Measurements from ENCODE around the gene ZNG1C.
"Not testable (repeated sequence)": the region's sequence is repeated elsewhere in the genome, so short reads cannot be mapped to it uniquely, and the experiment has no call there.

Gene ZNG1C

DNA sequence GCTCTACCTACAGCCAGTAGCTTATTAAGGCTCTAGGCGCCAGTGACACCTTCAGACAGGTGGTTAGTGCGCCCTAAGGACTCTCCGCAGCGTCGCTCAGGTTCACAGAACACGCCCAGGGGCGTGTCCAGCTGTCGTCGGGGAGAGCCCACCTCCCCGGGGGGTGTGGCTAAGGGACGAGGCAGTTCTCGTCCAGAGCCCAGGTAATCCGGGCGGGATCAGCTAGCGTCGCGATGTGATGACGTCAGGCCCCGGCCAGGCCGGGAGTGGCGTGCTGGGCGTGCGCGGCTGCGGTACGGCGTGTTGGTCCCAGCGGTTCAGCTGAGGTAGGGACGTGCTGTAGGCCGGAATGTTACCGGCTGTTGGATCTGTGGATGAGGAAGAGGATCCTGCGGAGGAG, at the start of gene ZNG1C:
Gene ZNG1C, plus strand, starts transcription at position 301 of the 400 bp plus-strand sequence. Its CDS starts 49 bp downstream, at position 350.
- DNase-seq: not testable (repeated sequence)

DNA sequence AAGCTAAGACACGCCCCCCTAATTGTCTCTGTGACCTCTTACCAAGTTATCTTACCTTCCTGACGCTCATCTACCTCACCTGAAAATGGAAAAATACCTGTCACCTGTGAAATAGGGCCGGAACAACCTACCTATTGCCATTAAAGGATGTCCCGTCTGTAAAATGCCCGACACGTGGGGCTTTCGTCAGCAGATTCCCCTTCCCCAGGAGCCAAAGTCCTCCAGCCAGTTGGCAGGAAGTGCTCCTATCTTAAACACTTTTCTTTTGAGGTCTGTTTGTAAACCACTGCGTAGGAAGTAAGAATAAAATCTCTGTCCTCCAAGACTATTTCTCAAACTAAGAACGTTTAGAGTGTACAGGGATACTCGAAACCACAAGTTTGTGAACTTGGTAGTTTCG, 654 bp downstream of the ZNG1C start:
- DNase-seq: not testable (repeated sequence)

- DNase-seq: not testable (repeated sequence)
Observed at GRCh38 chr9:68281041-68281440, 39.3 kb downstream of the ZNG1C start.

DNA sequence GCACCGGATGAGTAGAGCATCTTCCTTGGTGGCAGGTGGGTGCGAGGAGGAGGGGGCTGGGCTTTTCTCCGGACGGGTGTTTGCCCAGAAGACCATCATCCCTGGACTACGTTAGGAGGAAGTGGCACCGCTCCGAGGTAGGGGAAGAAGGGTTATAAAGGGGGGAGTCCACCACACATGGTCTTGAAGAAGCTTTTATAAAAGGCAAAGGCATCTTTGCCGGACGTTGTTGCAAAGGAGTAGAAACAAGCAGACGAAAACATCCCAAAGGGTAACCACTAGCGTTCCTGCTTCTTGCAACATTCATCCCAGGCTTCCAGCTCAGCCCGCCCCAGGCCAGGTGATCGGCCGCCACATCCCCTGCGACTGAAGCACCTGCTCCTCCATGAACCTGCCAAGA, 60.8 kb downstream of the ZNG1C start, which contains the start of gene FOXD4L3:
Gene FOXD4L3, plus strand, starts transcription at position 301 of the 400 bp plus-strand sequence. Its CDS starts 85 bp downstream, at position 386.
- not testable (repeated sequence) for DNase-seq

DNA sequence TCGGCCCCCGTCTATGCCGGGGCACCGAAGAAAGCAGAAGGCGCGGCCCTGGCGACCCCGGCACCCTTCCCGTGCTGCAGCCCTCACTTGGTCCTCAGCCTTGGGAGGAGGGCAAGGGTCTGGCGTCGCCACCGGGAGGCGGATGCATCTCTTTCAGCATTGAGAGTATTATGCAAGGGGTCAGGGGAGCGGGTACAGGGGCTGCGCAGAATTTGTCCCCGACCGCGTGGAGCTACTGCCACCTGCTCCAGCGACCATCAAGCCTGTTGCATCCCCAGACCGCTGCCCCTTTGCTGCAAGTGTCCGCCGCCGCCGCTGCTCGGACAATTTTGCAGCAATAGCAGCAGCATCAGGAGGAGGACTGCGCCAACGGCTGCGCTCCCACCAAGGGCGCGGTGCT, 62.0 kb downstream of the ZNG1C start:
- not testable (repeated sequence) for DNase-seq

DNA sequence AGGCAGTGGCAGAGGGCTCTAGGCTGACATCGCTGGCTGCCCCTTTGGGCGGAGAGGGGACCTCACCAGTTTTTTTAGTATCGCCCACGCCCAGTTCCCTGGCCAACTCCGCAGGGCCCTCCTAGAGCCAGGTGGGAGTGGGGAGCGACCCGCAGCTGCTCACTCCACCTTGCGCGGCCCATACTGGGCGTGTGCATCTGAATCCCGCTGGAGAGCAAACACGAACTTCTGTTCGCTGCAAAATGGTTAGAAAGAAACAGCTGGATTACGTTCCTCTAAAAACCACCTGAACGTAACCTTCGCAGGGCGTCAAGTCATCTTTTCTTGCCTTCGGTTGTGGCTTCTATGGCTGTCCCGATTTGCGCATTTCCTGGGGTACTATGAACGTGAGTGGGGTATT, 62.4 kb downstream of the ZNG1C start:
- DNase-seq: not testable (repeated sequence)

DNA sequence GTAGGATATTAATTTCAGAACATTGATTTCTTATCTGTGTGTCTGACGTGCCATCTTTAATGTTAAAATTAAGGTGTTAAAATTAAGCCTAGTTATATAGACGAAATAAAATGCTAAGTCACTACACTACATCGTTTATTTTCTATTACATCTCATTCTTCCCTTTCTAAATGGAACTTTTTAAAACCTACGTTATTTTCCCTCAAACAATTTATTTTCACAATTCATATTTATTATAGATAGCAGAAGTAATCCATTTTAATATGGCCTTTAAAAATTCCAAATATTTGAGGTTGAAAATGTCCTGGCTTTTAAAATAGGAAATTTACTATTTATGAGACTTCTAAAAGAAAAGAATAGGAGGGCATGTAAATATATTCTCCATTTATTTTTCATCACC, 63.0 kb downstream of the ZNG1C start:
- not testable (repeated sequence) for DNase-seq

DNA sequence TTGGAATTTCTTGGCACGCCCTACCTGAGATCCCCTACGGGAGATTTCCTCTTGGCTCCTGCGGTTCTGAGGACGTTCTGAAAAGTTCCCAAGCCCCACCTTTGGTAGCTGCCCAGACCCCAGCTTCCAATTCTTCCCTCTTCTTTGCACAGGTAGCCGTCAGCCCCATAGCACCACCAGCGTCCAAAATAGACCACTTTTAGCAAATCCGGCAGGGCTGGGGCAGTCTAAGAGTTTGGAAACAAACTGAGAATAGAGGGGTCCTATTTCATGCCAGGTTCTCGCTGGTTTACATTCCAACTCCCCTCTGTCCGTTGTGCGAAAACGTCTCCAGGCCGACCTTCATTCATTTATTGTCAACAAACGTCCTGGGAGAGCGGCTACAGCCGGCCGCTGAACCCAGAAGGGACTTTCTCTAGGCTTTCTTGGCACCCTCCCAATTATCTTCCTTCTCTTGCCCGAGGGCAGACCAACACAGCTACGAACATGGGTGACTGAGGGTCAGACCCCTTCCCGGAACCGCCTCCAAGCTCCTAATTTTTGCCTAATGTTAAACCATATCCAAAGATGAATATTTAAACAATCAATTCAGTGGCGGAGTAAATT, 64.0 kb downstream of the ZNG1C start:
- DNase-seq: not testable (repeated sequence)

GRCh38 chr9:68306391-68306964, 64.7 kb downstream of the ZNG1C start:
- not testable (repeated sequence) for DNase-seq

- DNase-seq: not testable (repeated sequence)
Observed at GRCh38 chr9:68307127-68307526, 65.3 kb downstream of the ZNG1C start.

DNA sequence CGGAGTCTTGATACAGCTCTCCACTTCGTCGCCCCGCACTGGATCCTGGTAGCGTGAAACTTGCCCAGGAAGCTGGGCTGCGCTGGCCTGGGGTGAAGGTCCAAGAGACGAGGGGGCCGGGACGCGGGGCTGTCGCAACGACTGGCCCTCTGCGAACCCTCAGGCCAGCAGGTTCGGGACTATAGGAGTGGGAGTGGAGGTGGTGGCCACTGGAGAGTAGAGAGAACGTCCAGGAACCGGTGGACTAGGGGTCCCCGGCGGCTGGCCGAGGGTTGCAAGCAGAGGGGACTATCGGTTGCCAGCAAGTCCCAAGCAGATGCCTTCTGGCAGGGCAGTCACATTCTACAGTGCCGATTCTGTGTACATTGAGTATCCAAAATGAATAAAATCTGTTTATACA, 65.9 kb downstream of the ZNG1C start:
- DNase-seq: not testable (repeated sequence)

- DNase-seq: not testable (repeated sequence)
Observed at GRCh38 chr9:68311208-68311607, 69.4 kb downstream of the ZNG1C start.

DNA sequence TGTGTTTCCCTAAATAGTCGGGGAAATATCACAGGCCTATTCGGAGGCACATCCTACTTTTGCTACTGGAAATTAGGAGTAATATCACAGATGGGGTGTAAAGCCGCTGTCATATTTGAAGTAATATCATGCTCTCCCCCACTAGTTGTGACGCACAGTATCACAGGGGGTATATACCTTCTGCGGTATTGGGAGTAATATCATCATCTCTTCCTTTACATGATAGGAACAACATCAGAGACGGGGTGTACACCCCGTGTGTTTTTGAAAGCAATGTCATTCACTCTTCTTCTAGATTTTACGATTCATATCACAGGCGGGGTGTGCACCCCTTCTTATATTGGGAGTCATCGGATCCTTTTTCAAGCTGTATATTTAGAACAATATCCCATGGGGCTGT, 76.4 kb downstream of the ZNG1C start:
- not testable (repeated sequence) for DNase-seq

DNA sequence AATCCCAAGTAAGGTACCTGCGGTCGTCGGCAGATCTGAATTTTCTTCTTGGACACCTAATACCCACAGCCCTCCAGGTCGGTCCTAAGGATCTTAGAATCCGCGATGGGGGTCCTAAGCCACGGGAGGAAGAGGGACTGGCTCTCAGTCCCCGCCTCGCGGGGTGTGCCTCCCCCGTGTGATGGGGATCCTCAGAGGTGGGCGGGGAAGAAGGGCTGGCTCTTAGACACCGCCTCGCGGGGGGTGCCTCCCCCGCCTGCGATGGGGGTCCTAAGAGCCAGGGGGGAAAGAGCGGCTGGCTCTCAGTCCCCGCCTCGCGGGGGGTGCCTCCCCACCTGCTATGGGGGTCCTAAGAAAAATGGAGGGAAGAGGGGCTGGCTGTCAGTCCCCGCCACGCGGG, 82.0 kb downstream of the ZNG1C start:
- not testable (repeated sequence) for DNase-seq

- not testable (repeated sequence) for DNase-seq
Observed at GRCh38 chr9:68324518-68324917, 82.7 kb downstream of the ZNG1C start.

DNA sequence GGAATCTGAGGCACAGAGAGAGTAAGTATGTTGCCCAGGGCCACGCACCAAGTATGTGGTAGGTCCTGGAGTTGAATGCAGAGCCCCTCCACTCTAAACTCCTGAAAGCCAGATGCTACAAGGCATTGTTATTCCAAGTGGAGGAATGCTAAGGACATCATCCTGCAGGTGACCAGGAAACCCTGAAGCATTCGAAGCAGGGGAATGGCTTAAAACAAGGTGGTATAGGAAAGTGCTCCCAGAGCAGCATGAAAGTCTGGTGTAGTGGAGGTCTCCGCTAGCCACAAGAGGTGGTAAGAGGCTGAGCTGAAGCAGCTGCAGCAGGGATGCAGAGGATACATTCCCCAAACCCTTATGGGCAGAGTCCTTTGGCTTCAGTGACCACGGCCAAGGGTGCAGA, 87.3 kb downstream of the ZNG1C start:
- DNase-seq: not testable (repeated sequence)

DNA sequence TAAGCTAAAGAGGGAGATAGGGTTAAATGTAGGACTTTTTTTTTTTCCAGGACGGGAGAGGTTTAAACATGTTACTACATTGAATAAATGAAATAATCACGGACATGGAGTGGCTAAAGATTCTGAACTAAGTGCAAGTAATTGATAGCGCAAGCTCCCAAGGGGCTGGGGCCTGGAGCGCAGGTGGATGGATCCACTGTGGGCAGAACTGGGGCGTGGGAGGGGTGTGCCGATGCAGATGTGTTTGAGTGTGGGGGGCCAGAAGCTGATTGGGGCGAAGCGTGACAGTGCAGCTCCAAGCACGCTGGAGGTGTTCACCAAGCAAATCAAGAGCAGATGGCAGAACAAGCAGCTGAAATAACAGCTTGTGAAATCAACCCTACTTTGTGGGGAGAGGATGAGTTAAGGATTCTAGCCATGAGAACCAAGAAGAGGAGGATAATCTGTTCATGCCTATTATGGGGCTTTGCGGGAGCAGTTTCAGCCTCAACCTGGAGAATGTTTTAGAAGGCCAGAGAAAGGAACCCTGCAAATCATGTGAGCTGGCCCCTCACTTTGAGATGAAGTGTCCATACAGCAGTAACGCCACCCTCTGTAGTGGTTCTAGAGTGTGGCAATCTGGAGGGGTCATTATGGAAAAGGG, 88.9 kb downstream of the ZNG1C start:
- DNase-seq: not testable (repeated sequence)

GRCh38 chr9:68332122-68332521, 90.3 kb downstream of the ZNG1C start:
- DNase-seq: not testable (repeated sequence)

- DNase-seq: not testable (repeated sequence)
Observed at GRCh38 chr9:68335935-68336334, 94.2 kb downstream of the ZNG1C start.

GRCh38 chr9:68336639-68337339, 95.0 kb downstream of the ZNG1C start:
- not testable (repeated sequence) for DNase-seq

DNA sequence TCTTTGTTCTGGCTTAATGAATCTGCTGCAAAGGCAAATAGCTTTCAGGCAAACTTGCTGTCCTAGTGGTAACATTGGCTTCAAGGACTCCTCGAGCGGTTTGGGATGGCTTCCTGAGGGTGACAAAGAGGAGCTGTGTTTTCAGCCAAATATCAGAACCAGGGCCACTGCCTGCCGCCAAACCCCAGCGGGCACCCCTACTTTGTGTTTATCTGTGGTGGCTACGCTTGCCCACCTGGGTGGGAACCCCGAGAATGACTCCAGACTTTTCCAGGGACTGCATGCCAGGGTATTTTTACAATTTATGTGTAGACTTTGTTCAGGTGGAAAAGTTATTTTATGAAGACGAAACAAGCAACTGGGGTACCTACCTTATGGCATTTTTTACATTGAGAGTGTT, 96.2 kb downstream of the ZNG1C start:
- DNase-seq: not testable (repeated sequence)

DNA sequence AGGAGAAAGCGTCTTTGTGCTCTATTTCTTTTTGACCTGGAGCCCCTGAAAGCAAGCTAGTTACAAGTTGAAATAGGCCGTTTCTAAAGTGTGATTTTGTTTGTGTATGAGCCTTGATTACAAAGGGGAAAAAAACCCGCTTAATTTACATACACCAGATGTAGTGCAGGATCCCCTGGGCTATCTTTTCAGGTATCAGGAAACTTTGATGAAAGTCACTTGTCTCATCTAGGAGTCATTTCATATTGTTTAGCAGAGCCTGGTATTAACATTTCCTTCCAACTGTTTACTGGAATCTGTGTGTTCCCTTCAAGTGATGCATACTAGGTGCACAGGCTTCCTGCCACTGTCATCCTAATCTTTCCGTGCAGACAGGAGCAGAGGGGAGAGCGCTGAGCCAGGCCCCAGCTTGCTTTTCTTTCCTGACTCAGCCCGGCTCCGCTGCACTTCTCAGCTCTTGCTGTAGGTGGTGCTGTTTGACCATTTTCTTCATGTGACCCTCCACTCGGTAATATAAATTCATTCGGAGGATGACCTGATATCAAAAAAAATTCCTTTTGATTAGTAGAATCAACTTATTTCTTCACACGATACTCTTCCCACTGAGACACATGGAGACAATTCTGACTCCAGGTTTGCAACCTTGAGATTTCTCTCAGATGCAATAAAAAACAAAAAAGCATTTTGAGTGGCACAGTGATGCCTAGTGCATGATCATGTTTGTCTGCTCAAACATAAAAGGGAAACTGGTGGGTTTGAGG, 100.7 kb downstream of the ZNG1C start:
- DNase-seq: not testable (repeated sequence)

DNA sequence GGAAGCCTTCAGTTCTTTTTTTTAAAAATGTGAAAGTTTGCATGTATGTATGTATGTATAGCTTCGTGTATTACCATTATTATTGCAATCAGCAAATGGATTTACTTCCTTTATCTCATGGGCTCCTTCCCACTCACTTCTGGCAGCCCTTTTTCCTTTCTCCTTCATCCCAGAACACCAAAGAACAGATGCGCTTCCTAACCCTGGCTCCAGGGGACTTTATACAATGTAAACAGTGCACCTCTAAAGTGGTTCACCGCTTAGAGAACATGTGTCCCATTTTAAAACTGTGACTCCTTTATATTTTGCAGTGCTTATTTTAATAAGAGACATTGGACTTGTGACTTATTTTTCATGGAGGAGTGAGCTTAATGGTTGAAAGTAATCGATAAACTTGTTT, 101.5 kb downstream of the ZNG1C start:
- not testable (repeated sequence) for DNase-seq
